Loucy (cell line): ENCODE data around the gene BAAT.

ENCODE experiments used
- H2AFZ ChIP-seq: fragments of 200-600 bp; sonication (generic); 2 replicates; pipeline ENCODE4 v1.6.0; 2016; ENCODE audit warnings: antibody characterized with exemption, mild to moderate bottlenecking, low read length, moderate library complexity
- H3F3A ChIP-seq: fragments of 200-600 bp; 2 replicates; pipeline ENCODE4 v1.6.0; 2016; ENCODE audit warnings: antibody characterized with exemption, low read depth, mild to moderate bottlenecking
- H3K27me3 ChIP-seq: fragments of 200-600 bp; sonication (generic); 2 replicates; pipeline ENCODE4 v1.6.1; 2014; ENCODE audit warnings: low read length, mild to moderate bottlenecking; ENCODE audit not compliant: insufficient read depth, poor library complexity, severe bottlenecking
- H3K36me3 ChIP-seq: fragments of 200-600 bp; sonication (generic); 2 replicates; pipeline ENCODE4 v1.6.1; 2016; ENCODE audit warnings: low read length; ENCODE audit not compliant: insufficient read depth
- H3K4me1 ChIP-seq: fragments of 200-600 bp; sonication (generic); 2 replicates; pipeline ENCODE4 v1.5.1; 2014; ENCODE audit warnings: low read length, mild to moderate bottlenecking; ENCODE audit not compliant: insufficient read depth, poor library complexity, severe bottlenecking
- H3K4me2 ChIP-seq: fragments of 200-600 bp; sonication (generic); 2 replicates; pipeline ENCODE4 v1.6.0; 2014; ENCODE audit warnings: antibody characterized with exemption, low read length, low read depth, mild to moderate bottlenecking; ENCODE audit not compliant: poor library complexity, severe bottlenecking
- H3K4me3 ChIP-seq: fragments of 200-600 bp; sonication (generic); 2 replicates; pipeline ENCODE4 v1.5.1; 2014; ENCODE audit warnings: low read length, mild to moderate bottlenecking, mixed read lengths; ENCODE audit not compliant: poor library complexity, severe bottlenecking
- H3K79me2 ChIP-seq: fragments of 200-600 bp; sonication (generic); 2 replicates; pipeline ENCODE4 v1.6.1; 2014; ENCODE audit warnings: low read length; ENCODE audit not compliant: insufficient read depth
- H3K9ac ChIP-seq: fragments of 200-600 bp; sonication (generic); 2 replicates; pipeline ENCODE4 v1.6.0; 2014; ENCODE audit warnings: mild to moderate bottlenecking, low read depth, low read length, moderate library complexity; ENCODE audit not compliant: poor library complexity, severe bottlenecking
- H3K9me2 ChIP-seq: fragments of 200-600 bp; sonication (generic); replicated peaks from 2 replicates; pipeline ENCODE4 v1.6.1; 2016; ENCODE audit warnings: low read depth, low read length, mixed read lengths
- H3K9me3 ChIP-seq: fragments of 200-600 bp; sonication (generic); 2 replicates; pipeline ENCODE4 v1.6.1; 2014; ENCODE audit warnings: mild to moderate bottlenecking, antibody characterized with exemption, low read length, low read depth; ENCODE audit not compliant: insufficient read depth
- H4K20me1 ChIP-seq: fragments of 200-600 bp; sonication (generic); 2 replicates; pipeline ENCODE4 v1.6.0; 2014; ENCODE audit warnings: antibody characterized with exemption, low read length, mild to moderate bottlenecking; ENCODE audit not compliant: insufficient read depth, poor library complexity, severe bottlenecking
- EZH2phosphoT487 ChIP-seq: fragments of 200-600 bp; IDR thresholded peaks from 2 replicates; pipeline ENCODE4 v1.6.1; 2018; ENCODE audit warnings: antibody characterized with exemption, mild to moderate bottlenecking, moderate library complexity, borderline replicate concordance
- TF ChIP-seq, protein P1 (sequence below): fragments of 200-600 bp; sonication (generic); conservative IDR thresholded peaks from 2 replicates; pipeline ENCODE4 v1.5.1; 2014; ENCODE audit warnings: mild to moderate bottlenecking, antibody characterized with exemption, low read length

Gene BAAT

GRCh38 chr9:101427358-101427757, 42.6 kb upstream of the BAAT start:
- Histone ChIP-seq H3K36me3 (no peaks in the 10 kb centered on the region), H4K20me1 (no peaks in the 10 kb centered on the region), H3K4me2 (no peak overlapping the region), H3K9me3 (no peaks in the 10 kb centered on the region), H3K9me2 (no peaks in the 10 kb centered on the region), H2AFZ (no peak overlapping the region), H3K27me3 (no peaks in the 10 kb centered on the region), H3K4me3 (no peak overlapping the region), H3K4me1 (no peaks in the 10 kb centered on the region), H3K79me2 (no peaks in the 10 kb centered on the region), H3K9ac (no peak overlapping the region), H3F3A (no peaks in the 10 kb centered on the region)
- TF ChIP-seq, protein P1, sequence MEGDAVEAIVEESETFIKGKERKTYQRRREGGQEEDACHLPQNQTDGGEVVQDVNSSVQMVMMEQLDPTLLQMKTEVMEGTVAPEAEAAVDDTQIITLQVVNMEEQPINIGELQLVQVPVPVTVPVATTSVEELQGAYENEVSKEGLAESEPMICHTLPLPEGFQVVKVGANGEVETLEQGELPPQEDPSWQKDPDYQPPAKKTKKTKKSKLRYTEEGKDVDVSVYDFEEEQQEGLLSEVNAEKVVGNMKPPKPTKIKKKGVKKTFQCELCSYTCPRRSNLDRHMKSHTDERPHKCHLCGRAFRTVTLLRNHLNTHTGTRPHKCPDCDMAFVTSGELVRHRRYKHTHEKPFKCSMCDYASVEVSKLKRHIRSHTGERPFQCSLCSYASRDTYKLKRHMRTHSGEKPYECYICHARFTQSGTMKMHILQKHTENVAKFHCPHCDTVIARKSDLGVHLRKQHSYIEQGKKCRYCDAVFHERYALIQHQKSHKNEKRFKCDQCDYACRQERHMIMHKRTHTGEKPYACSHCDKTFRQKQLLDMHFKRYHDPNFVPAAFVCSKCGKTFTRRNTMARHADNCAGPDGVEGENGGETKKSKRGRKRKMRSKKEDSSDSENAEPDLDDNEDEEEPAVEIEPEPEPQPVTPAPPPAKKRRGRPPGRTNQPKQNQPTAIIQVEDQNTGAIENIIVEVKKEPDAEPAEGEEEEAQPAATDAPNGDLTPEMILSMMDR: no peak
- TF ChIP-seq EZH2phosphoT487: no peak

DNA sequence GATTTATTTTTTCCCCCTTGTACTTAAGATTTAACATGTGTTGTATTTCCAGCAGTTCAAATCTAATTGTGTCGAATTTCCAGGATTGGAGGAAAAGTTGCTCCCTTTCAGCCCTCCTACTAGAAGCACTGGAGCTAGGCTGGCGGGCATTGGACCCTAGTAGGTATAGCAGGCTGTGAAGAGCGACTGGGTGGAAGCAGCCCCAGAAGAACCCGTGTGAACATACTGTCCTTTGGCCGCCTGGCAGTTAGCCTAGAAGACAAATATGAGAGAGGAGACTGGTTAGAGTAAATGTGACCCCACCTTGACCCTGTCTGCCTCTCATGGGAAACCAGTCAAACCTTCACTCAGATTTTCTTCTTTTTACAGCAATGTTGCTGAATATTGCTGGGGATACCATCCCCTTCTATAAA, 36.9 kb upstream of the BAAT start:
- Histone ChIP-seq H2AFZ (no peak overlapping the region), H3K4me2 (no peak overlapping the region), H3K79me2 (no peaks in the 10 kb centered on the region), H3K27me3 (no peaks in the 10 kb centered on the region), H3F3A (no peaks in the 10 kb centered on the region), H3K9me3 (no peaks in the 10 kb centered on the region), H3K36me3 (no peaks in the 10 kb centered on the region), H3K9me2 (no peaks in the 10 kb centered on the region), H3K4me1 (no peaks in the 10 kb centered on the region), H3K9ac (no peak overlapping the region), H3K4me3 (no peak overlapping the region), H4K20me1 (no peaks in the 10 kb centered on the region)
- no peak for TF ChIP-seq EZH2phosphoT487
- TF ChIP-seq, protein P1: no peak

DNA sequence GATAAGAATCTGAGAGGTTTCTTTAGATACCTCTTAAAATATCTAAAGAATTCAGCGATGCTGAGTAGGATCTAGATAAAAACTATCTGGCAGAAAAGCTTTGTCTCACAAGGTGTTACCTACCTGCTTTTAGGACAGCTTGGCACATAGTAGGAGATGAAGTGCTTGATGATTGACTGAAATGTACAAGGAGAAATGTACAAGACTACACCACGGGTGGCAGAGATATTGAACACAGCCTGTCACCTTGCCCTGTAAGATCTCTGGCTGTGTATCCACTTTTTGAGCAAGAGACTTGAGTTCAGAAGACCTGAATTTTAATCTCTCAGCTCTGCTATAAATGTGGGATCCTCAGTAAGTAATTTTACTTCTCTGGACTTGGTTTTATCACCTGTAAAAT, 35.1 kb upstream of the BAAT start:
- TF ChIP-seq, protein P1: no peak
- no peak for TF ChIP-seq EZH2phosphoT487
- Histone ChIP-seq H3K36me3 (no peaks in the 10 kb centered on the region), H3K4me1 (no peaks in the 10 kb centered on the region), H3K27me3 (no peaks in the 10 kb centered on the region), H2AFZ (no peak overlapping the region), H3K4me3 (no peak overlapping the region), H4K20me1 (no peaks in the 10 kb centered on the region), H3K79me2 (no peaks in the 10 kb centered on the region), H3K4me2 (no peak overlapping the region), H3K9ac (no peak overlapping the region), H3K9me2 (no peaks in the 10 kb centered on the region), H3F3A (no peaks in the 10 kb centered on the region), H3K9me3 (no peaks in the 10 kb centered on the region)
